ENCODE results near the gene ACKR3.
A peak's percentile ranks its signal among the peaks of the same experiment; 100 is the strongest.

The ACKR3 gene

DNA sequence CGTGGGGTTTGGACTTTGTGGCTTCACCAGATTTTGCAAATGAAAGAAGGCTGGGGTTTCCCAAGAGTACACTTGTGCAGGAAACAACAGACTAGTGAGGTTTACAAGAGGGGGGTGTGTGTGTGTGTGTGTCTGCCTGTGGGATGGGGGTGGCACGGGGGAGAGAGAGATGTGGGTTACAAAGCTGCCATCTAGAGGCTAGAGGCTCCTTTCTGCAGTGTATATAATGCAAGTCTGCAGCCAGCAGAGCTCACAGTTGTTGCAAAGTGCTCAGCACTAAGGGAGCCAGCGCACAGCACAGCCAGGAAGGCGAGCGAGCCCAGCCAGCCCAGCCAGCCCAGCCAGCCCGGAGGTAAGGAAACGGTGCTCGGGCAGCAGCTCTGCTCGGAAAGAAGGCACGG, at the start of gene ACKR3:
ACKR3 (plus strand) TSS at position 253 of the 401 bp plus-strand sequence. CDS start 10,641 bp downstream, outside the sequence.
- no peak within 1 kb of the TSS for H3K27ac ChIP-seq
- DNase-seq (ENCODE audit: low read depth, low spot score), result peak; percentile 74

DNA sequence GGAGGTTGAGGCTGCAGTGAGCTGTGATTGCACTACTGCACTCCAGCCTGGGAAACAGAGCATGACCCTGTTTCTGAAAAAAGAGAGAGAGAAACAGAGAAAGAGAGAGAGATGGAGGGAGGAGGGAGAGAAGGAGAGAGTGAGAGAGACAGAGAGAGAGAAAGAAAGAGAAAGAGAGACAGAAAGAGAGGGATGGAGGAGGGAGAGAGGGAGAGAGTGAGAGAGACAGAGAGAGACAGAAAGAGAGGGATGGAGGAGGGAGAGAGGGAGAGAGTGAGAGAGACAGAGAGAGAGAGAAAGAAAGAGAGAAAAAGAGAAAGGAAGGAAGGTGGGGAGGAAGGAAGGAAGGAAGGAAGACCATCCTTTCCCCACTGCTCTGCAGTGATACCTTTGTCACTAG, 48.1 kb upstream of the ACKR3 start:
- DNase-seq (ENCODE audit: low read depth, low spot score), result no peak
- H3K27ac ChIP-seq, result no peak overlapping the region

DNA sequence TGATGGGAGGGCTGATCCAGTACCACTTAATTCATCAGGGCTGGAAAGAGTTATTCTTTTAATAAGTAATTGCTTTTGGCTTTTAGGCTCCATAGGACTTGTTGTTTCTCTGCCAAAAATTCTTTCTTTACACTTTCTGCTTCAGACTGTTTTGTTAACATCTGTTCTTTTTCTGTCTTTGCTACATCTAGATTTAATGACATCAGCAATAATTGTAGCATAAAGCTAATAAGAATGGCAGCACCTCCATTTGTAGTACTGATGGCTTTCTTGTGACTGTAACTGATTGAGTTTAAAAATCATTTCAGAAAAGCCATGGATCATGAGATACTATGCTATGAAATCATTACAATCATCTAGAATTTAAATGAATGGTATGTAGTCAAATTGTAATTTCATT, 46.4 kb upstream of the ACKR3 start:
- no peak for DNase-seq (ENCODE audit: low read depth, low spot score)
- H3K27ac ChIP-seq, result no peak overlapping the region

DNA sequence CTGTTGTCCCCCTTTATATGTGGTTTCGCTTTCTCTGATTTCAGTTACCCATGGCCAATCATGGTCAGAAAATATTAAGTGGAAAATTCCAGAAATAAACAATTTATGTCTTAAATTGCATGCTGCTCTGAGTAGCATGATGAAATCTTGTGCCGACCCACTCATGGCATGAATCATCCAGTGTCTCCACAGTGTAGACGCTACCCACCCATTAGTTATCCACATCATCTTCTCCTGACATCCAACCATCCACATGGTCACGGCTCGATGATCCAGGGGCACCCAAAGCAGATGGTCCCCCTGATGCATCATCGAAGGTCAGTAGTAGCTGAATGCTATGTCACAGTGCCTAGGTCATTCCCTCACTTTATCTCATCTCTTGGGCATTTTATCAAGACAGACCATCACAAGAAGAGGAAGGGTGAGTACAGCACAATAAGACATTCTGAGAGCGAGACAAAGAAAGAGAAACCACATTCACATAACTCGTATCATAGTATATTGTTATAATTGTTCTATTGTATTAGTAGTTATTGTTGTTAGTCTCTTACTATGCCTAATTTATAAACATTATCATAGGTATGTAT, 44.1 kb upstream of the ACKR3 start:
- DNase-seq (ENCODE audit: low read depth, low spot score), result no peak
- no peak overlapping the region for H3K27ac ChIP-seq

DNA sequence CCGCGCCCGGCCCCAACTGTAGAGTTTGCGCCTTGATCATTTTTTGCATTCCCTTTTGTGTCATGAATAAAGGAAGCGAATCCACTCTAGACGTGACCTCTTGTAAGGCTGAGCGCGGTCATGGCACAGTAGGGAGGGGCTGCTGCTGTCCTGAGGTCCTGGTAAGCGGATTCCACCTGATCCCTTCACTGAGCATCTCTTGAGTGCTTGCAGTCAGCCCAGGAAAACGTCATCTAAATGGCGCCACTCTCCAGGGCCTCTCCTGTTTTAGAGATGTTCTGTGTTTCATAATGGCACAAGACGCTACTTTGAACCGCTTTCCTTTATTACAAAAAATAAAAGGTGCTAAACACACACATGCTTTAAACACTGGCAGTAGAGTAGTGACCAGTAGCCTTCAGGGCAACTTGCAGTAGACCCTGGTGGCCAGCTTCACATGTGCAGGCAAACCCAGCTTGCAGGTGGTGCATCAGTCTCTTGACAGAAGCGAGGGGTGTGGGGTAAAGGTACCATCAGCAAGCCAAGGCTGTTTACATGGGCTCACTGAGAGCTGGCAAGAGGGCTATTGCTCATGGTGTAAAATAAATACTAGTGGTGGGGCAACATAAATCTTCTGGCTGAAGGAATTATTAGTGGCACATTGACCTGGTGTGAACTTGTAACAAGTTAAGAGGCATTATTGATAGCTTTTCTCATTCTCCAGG, 43.0 kb upstream of the ACKR3 start:
- H3K27ac ChIP-seq, result no peak overlapping the region
- DNase-seq (ENCODE audit: low read depth, low spot score), result no peak

DNA sequence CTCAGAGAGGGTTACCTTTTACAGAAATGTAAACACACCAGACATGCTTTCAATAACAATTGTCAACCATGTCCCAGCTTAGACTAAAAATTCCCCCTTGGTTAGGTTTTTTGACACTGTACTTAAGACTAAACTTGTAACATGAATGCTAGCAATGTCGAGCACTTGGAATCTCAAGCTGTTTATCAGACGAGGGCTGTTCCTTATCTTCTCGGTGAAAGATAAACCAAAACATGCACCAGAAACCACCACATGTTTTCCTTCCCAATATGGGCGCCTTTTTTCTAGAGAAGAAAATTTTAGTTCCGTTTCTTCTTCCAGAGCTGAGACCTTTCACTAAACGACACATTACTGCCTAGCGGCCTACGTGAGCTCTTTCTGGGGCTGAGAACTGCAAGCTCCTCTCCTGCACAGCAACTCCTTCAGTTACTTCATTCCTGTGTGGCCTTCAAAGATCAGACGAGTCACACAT, 42.4 kb upstream of the ACKR3 start:
- H3K27ac ChIP-seq, result no peak overlapping the region
- no peak for DNase-seq (ENCODE audit: low read depth, low spot score)

DNA sequence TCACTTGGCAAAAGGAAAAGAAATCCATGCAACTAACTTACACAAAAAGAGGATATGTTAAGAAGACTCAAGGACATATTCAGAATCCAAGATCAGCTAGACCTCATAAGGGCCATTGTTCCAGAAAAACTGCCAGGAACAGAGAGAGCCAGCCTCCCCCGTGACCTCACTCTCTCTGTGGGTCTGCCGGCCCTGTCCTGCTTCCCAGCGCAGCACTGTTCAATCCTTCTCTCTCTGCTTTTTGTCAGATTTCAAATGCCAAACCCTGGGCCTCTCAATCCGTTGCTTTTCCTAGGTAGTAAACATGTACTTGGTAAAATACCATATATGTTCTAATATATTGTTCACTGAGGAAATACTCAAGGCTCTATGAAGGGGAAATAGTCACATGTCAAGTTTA, 40.0 kb upstream of the ACKR3 start:
- no peak for DNase-seq (ENCODE audit: low read depth, low spot score)
- no peak overlapping the region for H3K27ac ChIP-seq

DNA sequence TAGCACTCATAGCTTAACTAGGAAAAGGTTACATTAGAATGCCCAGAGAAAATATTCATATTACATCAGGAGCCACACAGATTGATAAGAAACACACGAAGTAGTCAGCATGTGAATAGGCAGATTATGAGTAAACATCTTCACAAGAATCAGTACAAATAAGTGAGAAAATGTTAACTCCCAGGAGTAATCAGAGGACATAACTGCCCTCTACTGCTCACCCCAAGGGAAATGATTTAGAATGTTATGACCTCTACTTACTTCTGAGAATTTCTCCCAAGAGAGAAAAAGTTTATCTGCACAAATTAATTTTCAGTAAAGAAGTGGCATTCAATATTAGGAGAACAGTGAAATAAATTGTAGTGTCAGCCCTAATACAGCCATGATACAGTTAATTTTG, 39.1 kb upstream of the ACKR3 start:
- H3K27ac ChIP-seq, result no peak overlapping the region
- DNase-seq (ENCODE audit: low read depth, low spot score), result no peak

DNA sequence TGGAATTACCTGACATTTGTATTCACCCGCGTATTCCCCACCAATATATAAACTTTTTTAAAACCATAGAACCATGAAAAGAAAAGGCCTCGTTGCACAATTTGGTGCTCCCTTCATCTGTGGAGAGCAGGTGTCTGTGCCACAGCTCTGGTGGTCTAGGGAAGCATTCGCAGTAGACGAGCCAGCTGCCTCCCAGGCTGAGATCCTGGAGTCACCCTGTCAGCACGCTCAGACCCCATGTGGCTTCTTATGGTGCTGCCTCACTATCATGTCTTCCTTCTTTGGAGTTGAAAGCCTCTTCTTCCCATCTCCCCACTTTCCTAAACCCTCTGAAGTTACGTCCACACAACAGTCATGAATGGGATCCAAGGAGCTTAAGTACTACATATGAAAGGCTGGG, 38.4 kb upstream of the ACKR3 start:
- DNase-seq (ENCODE audit: low read depth, low spot score), result no peak

DNA sequence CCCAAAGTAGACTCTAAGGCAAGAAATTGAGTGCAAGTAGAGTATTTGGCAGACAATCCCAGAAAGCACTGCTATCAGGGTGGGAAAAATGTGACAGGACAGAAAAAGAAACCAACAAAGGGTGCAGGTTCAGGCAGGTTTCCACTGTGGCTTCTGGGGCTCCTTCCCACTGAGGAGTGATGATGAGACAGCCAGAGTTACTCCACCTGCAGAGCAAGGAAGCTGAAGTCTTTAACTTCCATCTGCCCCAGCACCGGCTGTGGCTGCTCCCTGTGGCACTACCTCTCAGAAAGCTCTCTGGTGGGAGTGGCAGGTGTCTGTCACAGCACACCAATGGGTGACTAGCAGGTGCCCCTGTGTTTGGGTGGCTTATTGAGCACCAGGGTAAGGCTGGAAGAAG, 37.6 kb upstream of the ACKR3 start:
- DNase-seq (ENCODE audit: low read depth, low spot score), result no peak

More for the DNA sequence above, 38.4 kb upstream of the ACKR3 start:
- no peak overlapping the region for H3K27ac ChIP-seq

DNA sequence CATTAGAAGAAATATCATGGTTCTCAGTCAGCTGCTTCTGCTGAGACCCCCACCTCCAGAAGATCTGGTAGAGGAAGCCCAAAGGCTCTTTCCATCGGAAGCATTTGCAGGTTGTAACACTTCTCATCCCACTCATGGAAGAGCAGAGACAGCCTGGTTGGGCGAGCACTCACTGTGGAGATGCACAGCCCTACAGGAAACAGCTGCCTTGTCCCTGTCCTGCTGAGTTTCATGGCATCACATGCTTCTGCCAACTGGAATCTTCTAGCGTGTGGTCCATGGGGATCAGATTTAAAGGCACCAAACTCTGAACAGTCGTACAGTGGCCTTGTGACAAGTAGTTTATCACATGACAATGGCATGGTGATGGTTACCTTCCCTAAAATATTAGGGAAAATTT, 36.3 kb upstream of the ACKR3 start:
- no peak for DNase-seq (ENCODE audit: low read depth, low spot score)
- H3K27ac ChIP-seq, result no peak overlapping the region

More for the DNA sequence above, 37.6 kb upstream of the ACKR3 start:
- no peak overlapping the region for H3K27ac ChIP-seq

DNA sequence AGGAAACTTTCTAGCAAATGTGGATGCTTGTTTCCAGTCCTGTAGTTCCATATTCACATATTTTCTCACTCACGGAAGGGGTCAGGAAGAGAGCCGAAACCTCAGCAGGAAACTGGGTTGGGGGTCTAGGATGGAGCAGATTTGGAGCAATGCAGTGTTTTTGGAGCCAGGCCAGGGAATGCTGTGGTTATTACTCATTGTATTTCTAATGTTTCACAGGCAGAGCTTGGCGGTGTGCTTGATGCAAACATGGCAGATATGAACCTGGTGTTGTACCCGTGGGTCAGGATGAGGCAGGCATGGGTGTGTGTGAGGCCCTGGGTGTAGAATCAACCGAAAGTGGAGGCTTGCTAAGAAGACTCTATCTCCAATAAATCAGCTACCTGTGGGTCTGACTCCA, 34.6 kb upstream of the ACKR3 start:
- H3K27ac ChIP-seq, result no peak overlapping the region
- peak; percentile 24 for DNase-seq (ENCODE audit: low read depth, low spot score)

DNA sequence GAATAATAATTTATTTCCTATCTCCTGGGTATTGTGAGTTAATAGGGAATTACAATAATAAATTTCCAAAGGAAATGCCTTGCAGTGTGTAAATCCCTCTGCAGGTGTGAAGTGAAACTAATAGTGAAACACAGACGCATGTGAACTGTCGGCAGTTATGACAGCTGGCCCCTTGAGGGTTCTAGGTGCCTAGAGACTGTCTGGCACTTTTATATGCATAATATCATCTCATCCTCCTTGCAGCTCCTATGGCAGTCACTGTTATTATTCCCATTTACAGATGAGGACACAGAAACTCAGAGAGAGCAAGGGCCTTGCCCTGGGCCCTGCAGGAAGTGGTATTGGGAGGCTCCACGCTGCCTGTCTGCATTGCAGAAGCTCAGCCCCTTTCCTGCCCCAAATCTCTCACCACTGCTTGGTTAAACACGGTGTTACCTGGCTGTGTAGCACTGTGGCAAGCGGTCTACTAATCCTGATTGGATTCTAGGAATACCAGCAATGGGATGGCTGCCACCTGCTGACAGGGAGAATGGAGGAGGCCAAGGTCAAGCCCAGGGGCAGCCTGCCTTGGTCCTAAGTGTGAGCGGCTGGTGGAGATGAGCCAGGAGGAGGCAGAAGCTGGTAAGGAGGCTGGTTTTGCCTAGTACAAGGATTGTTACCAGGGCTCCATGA, 32.8 kb upstream of the ACKR3 start:
- no peak for DNase-seq (ENCODE audit: low read depth, low spot score)
- no peak overlapping the region for H3K27ac ChIP-seq

DNA sequence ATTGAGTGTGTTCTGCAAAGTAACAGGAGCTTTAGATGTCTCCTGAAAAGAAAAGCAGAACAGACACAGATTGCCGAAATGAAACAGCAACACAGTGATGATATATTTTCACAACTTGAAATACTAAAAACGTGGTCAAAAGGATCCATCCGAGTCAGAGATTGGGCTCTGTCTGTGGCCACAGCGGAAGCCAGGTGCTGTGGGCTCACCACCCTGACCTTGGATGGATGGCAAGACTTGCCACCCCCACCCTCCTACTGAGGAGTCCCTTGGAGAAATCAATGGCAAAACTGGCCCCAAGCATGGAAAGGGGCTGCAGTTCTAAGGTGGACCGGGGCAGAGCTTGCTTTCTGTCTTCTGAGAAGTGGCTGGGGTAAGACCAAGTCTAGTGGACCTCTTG, 31.4 kb upstream of the ACKR3 start:
- DNase-seq (ENCODE audit: low read depth, low spot score), result no peak
- no peak overlapping the region for H3K27ac ChIP-seq

DNA sequence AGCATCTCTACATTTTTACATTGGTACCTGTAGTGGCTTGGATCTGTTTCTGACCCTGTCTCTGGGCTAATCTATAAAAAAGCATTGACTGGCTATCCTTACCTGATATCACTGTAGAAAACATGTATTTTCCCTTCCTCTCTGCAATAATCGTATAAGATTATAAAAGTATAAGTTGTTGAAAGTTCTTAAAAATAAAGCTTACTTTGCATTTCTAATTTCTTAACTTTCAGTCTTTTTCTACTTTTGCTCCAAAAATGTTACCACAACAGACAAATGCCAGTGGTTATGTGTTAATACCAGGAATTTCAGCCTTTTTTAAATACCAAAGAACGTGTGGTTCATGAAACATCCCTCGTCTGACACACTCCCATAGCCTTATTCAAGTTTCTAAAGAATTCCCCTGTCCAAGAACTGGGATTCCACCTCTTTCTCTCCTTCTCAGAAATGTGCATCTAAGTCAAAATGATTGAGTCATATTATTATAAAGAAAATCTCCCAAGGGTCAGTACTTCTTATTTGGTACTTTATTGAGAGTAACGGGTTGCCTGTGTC, 28.5 kb upstream of the ACKR3 start:
- H3K27ac ChIP-seq, result no peak overlapping the region
- DNase-seq (ENCODE audit: low read depth, low spot score), result no peak

DNA sequence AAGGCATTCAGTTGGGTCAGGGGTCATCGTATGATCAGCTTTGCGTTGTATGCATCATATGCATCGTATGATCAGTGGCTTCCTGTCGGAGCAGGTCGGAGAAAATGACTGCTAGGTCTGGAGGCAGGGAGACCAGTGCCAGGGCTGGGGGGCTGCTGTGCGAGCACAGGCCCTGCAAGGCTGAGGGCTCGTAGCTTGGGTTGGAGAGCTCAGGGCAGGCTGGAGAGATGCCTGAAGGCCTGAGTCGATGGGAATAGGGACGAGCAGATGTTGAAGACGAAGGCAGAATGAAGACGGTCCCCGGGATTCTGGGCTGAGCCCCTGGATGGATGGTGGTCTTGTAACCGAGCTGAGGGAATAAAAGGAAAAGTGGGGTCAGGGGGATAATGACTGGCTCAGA, 25.3 kb upstream of the ACKR3 start:
- no peak for DNase-seq (ENCODE audit: low read depth, low spot score)
- no peak overlapping the region for H3K27ac ChIP-seq

DNA sequence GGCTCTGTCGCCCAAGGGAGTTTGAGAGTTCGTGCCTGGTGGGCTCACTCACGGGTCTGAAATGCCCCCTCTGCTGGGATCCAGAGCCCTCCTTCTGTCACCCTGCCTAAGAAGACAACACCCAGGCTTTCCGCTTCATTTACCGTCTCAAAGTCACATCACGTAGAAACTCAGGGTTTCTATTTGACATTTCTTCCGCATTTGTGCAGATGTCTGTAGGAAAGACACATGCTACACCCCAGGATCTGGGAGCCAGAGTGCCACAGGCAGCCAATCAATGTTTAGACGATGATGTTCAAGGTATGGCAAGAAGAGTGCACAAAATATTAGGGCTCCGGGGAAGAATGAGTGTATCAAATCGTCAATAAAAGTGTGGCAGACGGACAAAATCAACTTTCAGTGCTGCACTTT, 24.4 kb upstream of the ACKR3 start:
- DNase-seq (ENCODE audit: low read depth, low spot score), result no peak
- H3K27ac ChIP-seq, result no peak overlapping the region

DNA sequence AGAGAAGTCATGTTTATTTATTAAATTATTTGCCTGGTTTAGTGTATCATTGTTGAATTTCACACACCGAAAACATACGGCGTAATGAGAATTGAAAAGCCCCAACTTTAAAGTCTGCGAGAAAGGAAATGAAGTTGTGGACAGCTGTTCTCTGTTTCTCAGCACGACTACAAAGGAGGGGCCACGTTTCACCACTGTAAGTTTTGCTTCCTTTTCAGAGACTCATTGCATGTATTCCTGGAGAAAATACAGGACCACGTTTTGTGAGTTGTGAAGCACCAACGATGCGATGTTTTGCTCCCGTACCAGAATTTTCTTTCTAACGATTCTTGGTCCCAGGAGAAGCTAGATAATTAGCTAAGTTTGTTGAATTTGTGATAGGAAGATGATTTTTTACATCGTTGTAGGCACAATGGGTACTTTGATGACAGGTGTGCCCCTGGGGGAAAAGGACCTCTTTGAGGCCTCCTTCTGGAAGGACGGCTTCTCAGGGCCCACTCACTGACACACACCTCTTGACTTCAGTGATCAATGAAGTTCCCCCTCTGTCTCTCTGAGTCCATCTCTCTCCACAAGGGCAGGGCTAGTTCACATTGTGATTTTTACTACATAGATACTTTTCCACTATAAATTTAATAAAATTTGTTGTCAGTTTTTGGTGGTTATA, 23.7 kb upstream of the ACKR3 start:
- H3K27ac ChIP-seq, result no peak overlapping the region

DNA sequence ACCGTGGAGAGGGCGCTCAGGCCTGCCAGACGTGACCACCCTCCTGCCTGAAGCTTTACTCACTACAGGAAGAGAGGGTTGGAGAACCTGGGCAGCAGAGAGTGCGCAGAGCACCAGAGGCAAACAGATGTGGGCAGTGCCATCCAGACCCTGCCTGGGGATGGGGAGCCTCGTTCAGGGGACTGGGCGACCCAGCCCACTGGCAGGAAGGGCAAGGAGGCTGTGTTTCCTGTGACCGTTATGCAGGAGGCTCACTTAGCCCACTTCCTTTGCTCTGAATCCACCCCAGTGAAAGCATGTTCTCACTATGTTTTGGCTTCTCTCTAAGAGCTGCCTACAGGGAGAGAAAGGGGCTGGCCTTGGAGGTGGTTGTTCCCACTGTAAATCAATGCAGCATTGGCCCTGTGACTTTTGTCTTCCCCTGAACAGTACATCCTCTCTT, 23.0 kb upstream of the ACKR3 start:
- DNase-seq (ENCODE audit: low read depth, low spot score), result no peak
- H3K27ac ChIP-seq, result no peak overlapping the region

More for the DNA sequence above, 23.7 kb upstream of the ACKR3 start:
- no peak for DNase-seq (ENCODE audit: low read depth, low spot score)

DNA sequence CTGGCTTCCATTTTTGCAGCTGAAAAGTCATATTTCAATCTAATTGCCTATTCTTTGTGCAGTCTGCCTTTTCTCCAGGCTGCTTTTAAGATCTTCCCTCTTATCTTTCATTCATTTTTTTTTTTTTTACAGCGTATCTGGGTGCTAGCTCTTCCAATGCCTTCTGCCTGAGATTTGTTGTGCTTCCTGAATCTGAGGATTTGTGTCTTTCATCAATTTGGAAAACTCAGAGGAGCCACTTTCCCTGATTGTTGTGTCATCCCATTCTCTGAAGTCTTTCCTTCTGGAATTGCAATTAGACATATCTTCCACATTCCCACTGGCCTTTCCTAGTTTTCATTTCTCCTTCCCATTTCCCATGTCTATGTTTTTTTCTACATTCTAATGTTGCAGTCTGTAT, 21.9 kb upstream of the ACKR3 start:
- H3K27ac ChIP-seq, result no peak overlapping the region
- DNase-seq (ENCODE audit: low read depth, low spot score), result no peak

All from epithelial cell of prostate (primary cell).